ENCODE measurements around the gene STAG3.

DNA sequence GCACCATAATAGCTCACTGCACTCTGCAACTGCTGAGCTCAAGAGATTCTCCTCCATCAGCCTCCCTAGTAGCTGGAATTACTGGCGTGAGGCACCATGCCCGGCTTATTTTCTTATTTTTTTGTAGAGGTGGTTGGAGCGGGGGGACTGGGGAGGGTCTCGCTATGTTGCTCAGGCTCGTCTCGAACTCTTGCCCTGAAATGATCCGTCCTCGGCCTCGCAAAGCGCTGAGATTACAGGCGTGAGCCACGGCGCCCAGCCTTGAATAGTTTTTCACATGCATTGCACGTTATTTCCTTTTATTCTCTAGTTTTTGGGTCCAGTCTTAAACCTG, 29.5 kb upstream of the STAG3 start:
- TF ChIP-seq CTCF (IDR thresholded peaks at IDR 0.05) (no peak), POLR2AphosphoS5 (IDR thresholded peaks at IDR 0.05) (no peak), POLR2A (IDR thresholded peaks at IDR 0.05) (no peak)

Measured in prostate gland (tissue), 2 donors.